ENCODE results near the gene GNAZ.

GNAZ gene

DNA sequence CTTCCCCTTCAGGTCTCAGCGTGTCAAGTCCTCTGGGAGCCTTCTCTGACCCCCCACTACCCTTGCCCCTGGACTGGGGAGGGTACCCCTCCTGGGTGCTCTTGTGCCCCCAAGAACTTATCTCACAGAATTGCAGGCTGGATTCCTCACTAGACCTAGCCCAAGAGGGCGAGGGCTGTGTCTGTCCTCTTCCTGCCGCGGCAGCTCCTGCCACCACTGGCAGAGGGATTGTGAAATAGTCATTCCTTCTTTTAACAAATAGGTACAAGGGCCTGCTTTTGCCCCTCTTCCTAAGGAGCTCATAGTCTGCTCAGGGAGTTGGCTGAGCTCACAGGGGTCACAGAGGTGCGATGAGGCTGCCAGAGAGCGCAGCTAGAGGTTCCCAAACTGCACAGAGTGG, 80.4 kb downstream of the GNAZ start:
- TF ChIP-seq CTCF (IDR thresholded peaks at IDR 0.05; ENCODE audit: insufficient read depth, low read length, missing control alignments), result no peak
- DNase-seq (ENCODE audit: low read depth, low spot score), result no peak
- no peak overlapping the region for H3K4me3 ChIP-seq (ENCODE audit: low read depth, low read length)
- ChIA-PET CTCF (interaction anchor here (1.2 kb wide), 1 partner anchor 22 kb away, joined by 4 read pairs; no protein-coding TSS in a partner anchor), POLR2A (no interaction called here)

DNA sequence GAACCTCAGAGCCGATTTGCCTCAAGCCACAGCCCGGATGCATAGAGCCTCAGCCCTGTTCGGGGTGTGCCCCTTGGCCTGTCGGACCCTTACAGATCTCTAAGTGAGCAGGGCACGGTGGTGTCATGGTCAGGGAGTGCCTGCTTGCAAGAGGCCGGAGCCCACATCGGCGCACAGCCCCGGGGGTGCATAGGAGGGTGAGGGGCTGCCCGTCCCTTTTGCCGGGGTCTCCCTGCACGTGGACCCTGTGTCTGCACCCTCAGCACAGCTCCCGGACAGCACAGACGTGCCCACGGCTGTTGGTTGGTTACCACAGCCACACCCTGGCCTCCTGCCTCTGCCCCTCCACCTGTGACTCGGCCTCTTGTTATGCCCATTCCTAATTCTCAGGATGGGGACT, 81.5 kb downstream of the GNAZ start:
- POLR2A ChIA-PET, result no interaction called here
- CTCF ChIA-PET, result no interaction called here
- no peak overlapping the region for H3K4me3 ChIP-seq (ENCODE audit: low read depth, low read length)
- TF ChIP-seq CTCF (IDR thresholded peaks at IDR 0.05; ENCODE audit: insufficient read depth, low read length, missing control alignments), result no peak
- DNase-seq (ENCODE audit: low read depth, low spot score), result no peak

DNA sequence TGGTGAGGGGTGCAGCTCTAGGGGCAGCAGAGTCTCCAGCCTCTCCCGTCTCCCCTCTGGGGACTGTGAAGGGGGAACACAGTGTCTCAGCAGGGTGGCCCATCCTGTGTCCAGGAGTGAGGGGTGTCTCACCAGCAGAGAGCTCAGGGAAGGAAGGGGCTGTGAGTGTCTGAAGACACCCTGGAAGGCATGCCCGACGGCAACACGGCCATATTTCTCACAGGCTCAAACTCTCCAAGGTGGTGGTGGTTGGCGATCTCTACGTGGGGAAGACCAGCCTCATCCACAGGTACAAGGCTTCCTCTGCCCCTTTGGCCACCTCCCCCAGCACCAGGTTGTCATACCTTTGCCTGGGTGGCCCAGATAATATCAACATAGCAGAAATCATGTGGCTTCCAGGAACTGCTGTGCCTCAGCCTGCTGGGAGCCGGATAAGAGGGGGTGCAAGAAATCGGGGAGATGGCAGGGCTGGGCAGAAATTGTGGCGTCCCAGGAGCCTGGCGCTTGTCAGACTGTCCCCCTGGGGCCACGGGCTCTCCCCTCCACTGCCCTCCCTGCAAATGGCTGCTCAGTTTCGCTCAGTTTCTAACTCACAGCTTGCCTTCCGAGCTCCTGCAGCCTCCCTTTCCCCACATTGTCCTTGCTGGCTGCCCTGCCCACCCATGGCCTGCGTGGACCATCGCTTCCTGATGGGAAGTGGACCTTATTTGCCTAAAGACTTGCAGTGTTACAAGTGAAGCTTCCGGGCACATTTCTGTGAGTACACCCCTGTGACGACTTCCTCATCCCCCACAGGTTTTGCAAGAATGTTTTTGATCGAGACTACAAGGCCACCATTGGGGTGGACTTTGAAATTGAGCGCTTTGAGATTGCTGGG, 82.2 kb downstream of the GNAZ start:
- H3K4me3 ChIP-seq (ENCODE audit: low read depth, low read length), result no peak overlapping the region
- ChIA-PET POLR2A (no interaction called here), CTCF (interaction anchor here (1.0 to 2.1 kb wide), 4 partner anchors 11 to 25 kb away, joined by 3 to 10 read pairs (median 4); no protein-coding TSS in a partner anchor)
- no peak for DNase-seq (ENCODE audit: low read depth, low spot score)
- TF ChIP-seq CTCF (IDR thresholded peaks at IDR 0.05; ENCODE audit: insufficient read depth, low read length, missing control alignments), result no peak

DNA sequence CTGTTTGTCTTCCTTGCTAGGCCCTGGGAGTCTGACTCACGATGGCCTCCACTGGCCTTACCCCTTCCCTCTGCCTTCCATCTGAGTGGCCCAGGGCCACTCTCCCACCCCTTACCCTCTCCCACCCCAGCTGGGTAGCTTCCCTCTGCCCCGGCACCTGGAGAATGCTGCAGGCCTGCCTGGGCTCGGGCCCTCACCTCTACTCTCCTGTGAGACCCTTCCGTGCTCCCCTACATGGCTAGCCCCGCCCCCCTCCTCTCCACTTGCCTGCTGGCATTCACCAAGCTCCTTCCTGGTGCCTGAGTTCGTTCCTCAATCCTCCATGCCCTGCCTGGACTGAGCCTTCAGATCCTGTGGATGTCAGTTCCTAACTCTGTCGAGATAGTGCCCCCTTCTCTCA, 83.7 kb downstream of the GNAZ start:
- DNase-seq (ENCODE audit: low read depth, low spot score), result no peak
- TF ChIP-seq CTCF (IDR thresholded peaks at IDR 0.05; ENCODE audit: insufficient read depth, low read length, missing control alignments), result no peak
- H3K4me3 ChIP-seq (ENCODE audit: low read depth, low read length), result no peak overlapping the region
- ChIA-PET CTCF (interaction anchor here (1.3 to 2.1 kb wide), 5 partner anchors 8 to 232 kb away, joined by 4 to 10 read pairs (median 5); no protein-coding TSS in a partner anchor), POLR2A (no interaction called here)

- TF ChIP-seq CTCF (IDR thresholded peaks at IDR 0.05; ENCODE audit: insufficient read depth, low read length, missing control alignments), result no peak
- no peak for DNase-seq (ENCODE audit: low read depth, low spot score)
- ChIA-PET CTCF (interaction anchor here (1.3 to 3.5 kb wide), 4 partner anchors 8 to 231 kb away, joined by 4 to 16 read pairs (median 4); no protein-coding TSS in a partner anchor), POLR2A (no interaction called here)
- no peak overlapping the region for H3K4me3 ChIP-seq (ENCODE audit: low read depth, low read length)
These were observed 84.1 kb downstream of the GNAZ start for GRCh38 chr22:23154461-23154860.

DNA sequence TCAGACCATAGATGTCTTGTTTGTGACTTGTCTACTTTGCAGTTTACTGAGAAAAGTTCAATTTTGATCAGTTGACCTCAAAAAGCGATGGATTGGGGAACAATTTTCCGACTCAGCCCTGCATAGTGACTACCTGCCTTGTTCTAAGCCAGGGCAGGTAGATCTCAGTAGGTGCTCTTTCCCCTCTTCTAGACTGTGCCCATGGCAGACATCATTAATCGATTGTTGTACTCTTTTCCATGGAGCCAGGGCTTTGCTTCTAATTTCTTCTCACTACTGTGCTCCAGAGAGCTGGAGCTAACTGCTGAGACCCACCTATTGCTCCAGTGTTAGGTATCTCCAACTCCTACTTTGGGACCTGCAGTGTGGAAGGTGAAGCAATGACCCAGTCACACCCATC, 84.8 kb downstream of the GNAZ start:
- DNase-seq (ENCODE audit: low read depth, low spot score), result no peak
- ChIA-PET CTCF (interaction anchor here (0.8 to 3.5 kb wide), 6 partner anchors 8 to 230 kb away, joined by 4 to 16 read pairs (median 4); no protein-coding TSS in a partner anchor), POLR2A (no interaction called here)
- no peak overlapping the region for H3K4me3 ChIP-seq (ENCODE audit: low read depth, low read length)
- no peak for TF ChIP-seq CTCF (IDR thresholded peaks at IDR 0.05; ENCODE audit: insufficient read depth, low read length, missing control alignments)

All from AG04449 (cell line).